Panc1 (cell line): Measurements from ENCODE around the gene F11R. TPM values are rescaled to one million over a fixed set of nuclear protein-coding genes. Genes with fewer than 3 reads are reported as not detected.
"Not testable (repeated sequence)": the region's sequence is repeated elsewhere in the genome, so short reads cannot be mapped to it uniquely, and the experiment has no call there.

ENCODE experiments used
- ATAC-seq: fragments of 200-7000 bp; cut with Tn5 transposase; 2 replicates; pipeline ENCODE4 v1.9.1; 2020; ENCODE audit warnings: mild to moderate bottlenecking, moderate library complexity
- BruUV-seq: library from RNA; stranded (reverse); fragments of 400-500 nt; replicated peaks from 2 replicates; lab custom pipeline; 2021; lab: Mats Ljungman, UMichigan
- CTCF ChIA-PET: fragments of 300-600 bp; sonication (Branson Sonifier 250); formaldehyde crosslinking; loops from one replicate; lab custom pipeline; 2022; ENCODE audit warnings: antibody characterized with exemption; lab: Charles Lee
- POLR2A ChIA-PET: fragments of 300-600 bp; sonication (Branson Sonifier 250); formaldehyde crosslinking; loops from one replicate; lab custom pipeline; 2022; ENCODE audit warnings: antibody characterized with exemption; lab: Charles Lee
- DNase-seq: peaks from one replicate; pipeline ENCODE4 v3.0.0-alpha.2; 2010; ENCODE audit warnings: low read depth, low spot score
- H3K27ac ChIP-seq: 2 replicates; pipeline ENCODE4 v1.5.1; 2011; ENCODE audit warnings: mild to moderate bottlenecking, low read length, inconsistent platforms
- H3K27me3 ChIP-seq: fragments of 200-500 bp; sonication (Bioruptor generic); 2 replicates; pipeline ENCODE4 v1.6.0; 2014; ENCODE audit warnings: low read length, inconsistent platforms; ENCODE audit not compliant: control insufficient read depth, insufficient read depth
- H3K36me3 ChIP-seq: fragments of 200-500 bp; sonication (Bioruptor generic); 2 replicates; pipeline ENCODE4 v1.5.1; 2014; ENCODE audit warnings: inconsistent platforms, mild to moderate bottlenecking, low read length, moderate library complexity; ENCODE audit not compliant: control insufficient read depth, insufficient read depth
- H3K4me1 ChIP-seq: 2 replicates; pipeline ENCODE4 v1.5.1; 2011; ENCODE audit warnings: inconsistent platforms, mild to moderate bottlenecking, low read length, moderate library complexity; ENCODE audit not compliant: control insufficient read depth, insufficient read depth
- H3K4me3 ChIP-seq, 2 experiments: 2 replicates each; pipeline ENCODE4 v1.5.1; 2011 to 2012; ENCODE audit warnings: low read depth in 2 of 2, low read length in 2 of 2, mild to moderate bottlenecking in 2 of 2, inconsistent platforms in 1 of 2, moderate library complexity in 1 of 2
- H3K9me3 ChIP-seq: fragments of 200-500 bp; sonication (Bioruptor generic); 2 replicates; pipeline ENCODE4 v1.5.1; 2014; ENCODE audit warnings: low read depth, mild to moderate bottlenecking, inconsistent platforms, low read length, moderate library complexity; ENCODE audit not compliant: control insufficient read depth, insufficient read depth
- CTCF ChIP-seq: fragments of 450-650 bp; IDR thresholded peaks from 2 replicates; pipeline ENCODE4 v1.5.1; 2017; ENCODE audit warnings: mild to moderate bottlenecking
- POLR2AphosphoS5 ChIP-seq: IDR thresholded peaks from 2 replicates; pipeline ENCODE4 v1.6.1; 2012; ENCODE audit warnings: mild to moderate bottlenecking, low read depth, low read length, moderate library complexity
- REST ChIP-seq, 2 experiments: IDR thresholded peaks; 2 replicates each; pipeline ENCODE4 v1.6.1; 2011 to 2012; ENCODE audit warnings: low read depth in 2 of 2, control low read depth in 1 of 2, low read length in 1 of 2, mild to moderate bottlenecking in 1 of 2, moderate library complexity in 1 of 2; ENCODE audit not compliant: insufficient read depth in 1 of 2
- SIN3A ChIP-seq: IDR thresholded peaks from 2 replicates; pipeline ENCODE4 v1.6.1; 2012; ENCODE audit warnings: low read depth, mild to moderate bottlenecking, low read length, moderate library complexity, borderline replicate concordance; ENCODE audit not compliant: insufficient read depth
- TCF7L2 ChIP-seq: IDR thresholded peaks from 2 replicates; pipeline ENCODE4 v1.6.1; 2011; ENCODE audit warnings: mild to moderate bottlenecking, low read depth, low read length, inconsistent platforms
- in situ Hi-C: cut with HindIII; loops from 2 replicates; pipeline ENCODE4 v1.10.0; 2016; ENCODE audit warnings: low sequenced_read_pairs, low pct_unique_long_range_greater_than_20kb
- intact Hi-C: fragments of 100-400 bp; cut with micrococcal nuclease; formaldehyde crosslinking; loops from one replicate; pipeline ENCODE4 v1.10.0; 2022; ENCODE audit not compliant: unreplicated experiment
- total RNA-seq: library from RNA; stranded (reverse); gene quantifications from one replicate; pipeline ENCODE4 v1.2.1, GENCODE V29; 2021; ENCODE audit not compliant: unreplicated experiment

The F11R gene
- total RNA-seq, 1 experiment from 2014 or later = 63.0 TPM

DNA sequence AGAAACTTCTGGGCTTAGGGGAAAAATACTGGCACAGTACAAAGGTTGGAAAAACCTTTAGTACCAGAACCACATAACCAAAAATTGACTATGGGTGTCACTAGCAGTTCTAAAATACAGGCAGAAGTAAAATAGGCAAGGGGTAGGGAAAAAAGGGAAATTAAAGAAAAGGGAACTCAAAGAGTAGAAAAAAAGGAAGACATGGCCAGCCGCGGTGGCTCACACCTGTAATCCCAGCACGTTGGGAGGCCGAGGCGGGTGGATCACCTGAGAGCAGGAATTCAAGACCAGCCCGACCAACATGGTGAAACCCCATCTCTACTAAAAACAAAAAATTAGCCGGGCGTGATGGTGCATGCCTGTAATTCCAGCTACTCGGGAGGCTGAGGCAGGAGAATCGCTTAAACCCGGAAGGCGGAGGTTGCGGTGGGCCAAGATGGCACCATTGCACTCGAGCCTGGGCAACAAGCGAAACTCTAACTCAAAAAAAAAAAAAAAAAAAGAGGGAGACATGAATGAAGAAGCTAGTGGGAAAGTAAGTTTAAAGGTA, 1.8 kb downstream of the F11R start:
- DNase-seq, intact Hi-C loops, H3K27ac ChIP-seq, H3K27me3 ChIP-seq, in situ Hi-C loops, ATAC-seq, H3K4me3 ChIP-seq, BruUV-seq, H3K36me3 ChIP-seq, H3K9me3 ChIP-seq: not testable (repeated sequence)
- POLR2A ChIA-PET = interaction anchor here (0.7 kb wide), 3 partner anchors 22 to 146 kb away, joined by 3 to 10 read pairs (median 6); no protein-coding TSS in a partner anchor
- CTCF ChIA-PET = interaction anchor here (0.5 to 1.2 kb wide), 3 partner anchors 9 to 78 kb away, joined by 4 to 9 read pairs (median 4); no protein-coding TSS in a partner anchor
- H3K4me1 ChIP-seq = peaks cover 25% of the 10 kb centered on the region

- DNase-seq (no peak), ATAC-seq (no peak)
- H3K4me3 ChIP-seq = no peak overlapping the region
- intact Hi-C loops (no loop called here), in situ Hi-C loops (no loop called here)
- ChIA-PET POLR2A (interaction anchor here (0.5 to 0.6 kb wide), 2 partner anchors 18 to 27 kb away, joined by 4 to 12 read pairs; no protein-coding TSS in a partner anchor), CTCF (interaction anchor here (0.5 to 0.7 kb wide), 2 partner anchors 8 to 12 kb away, joined by 4 to 9 read pairs; no protein-coding TSS in a partner anchor)
- peaks cover 27% of the 10 kb centered on the region for H3K4me1 ChIP-seq
- no peaks in the 10 kb centered on the region for H3K27me3 ChIP-seq
- no peak for TF ChIP-seq SIN3A
- TF ChIP-seq REST (IDR thresholded peaks at IDR 0.05; ENCODE audit: insufficient read depth in 1 of 2, low read depth in 2 of 2, low read length in 1 of 2) = no peak
- no peak for TF ChIP-seq CTCF
- no peak for TF ChIP-seq POLR2AphosphoS5
- TF ChIP-seq TCF7L2 = no peak
- peaks cover 3% of the 10 kb centered on the region; the same call in 1 of the 2 replicates for H3K36me3 ChIP-seq
- no TSS peak for BruUV-seq
- peak overlapping the region; percentile 56; the same call in 1 of the 2 replicates for H3K27ac ChIP-seq
- no peaks in the 10 kb centered on the region for H3K9me3 ChIP-seq
Observed at GRCh38 chr1:161018631-161018930, 2.4 kb downstream of the F11R start.
